BJ (cell line): ENCODE measurements around the gene LIG1. TPM values are rescaled to one million over a fixed set of nuclear protein-coding genes. Genes with fewer than 3 reads are reported as not detected.

Experiments used
- CTCF ChIA-PET: fragments of 350-600 bp; formaldehyde crosslinking; extraction: SDS; loops from one replicate; lab custom pipeline; 2021; ENCODE audit warnings: antibody characterized with exemption, inconsistent platforms; lab: Yijun Ruan, JAX
- POLR2A ChIA-PET: fragments of 300-600 bp; sonication (Branson Sonifier 250); formaldehyde crosslinking; extraction: SDS; loops from one replicate; lab custom pipeline; 2021; ENCODE audit warnings: antibody characterized with exemption; lab: Charles Lee
- DNase-seq: peaks from one replicate; pipeline ENCODE4 v3.0.0-alpha.2; 2011; ENCODE audit warnings: low read depth
- H3K27me3 ChIP-seq: 2 replicates; pipeline ENCODE4 v1.6.0; 2011; ENCODE audit warnings: low read length; ENCODE audit not compliant: control insufficient read depth, insufficient read depth
- H3K36me3 ChIP-seq: 2 replicates; pipeline ENCODE4 v1.5.1; 2011; ENCODE audit warnings: low read length; ENCODE audit not compliant: control insufficient read depth, insufficient read depth
- H3K4me3 ChIP-seq: 2 replicates; pipeline ENCODE4 v1.5.1; 2011; ENCODE audit warnings: low read depth, mild to moderate bottlenecking, control low read depth, low read length
- CTCF ChIP-seq: IDR thresholded peaks from 2 replicates; pipeline ENCODE4 v1.5.1; 2011; ENCODE audit warnings: low read depth, mild to moderate bottlenecking, control low read depth, inconsistent platforms, low read length, moderate library complexity; ENCODE audit not compliant: insufficient read depth
- polyA plus RNA-seq: library from polyadenylated mRNA; depleted of rRNA; stranded (reverse); fragments of >200 nt; gene quantifications from 2 replicates; pipeline ENCODE4 v1.2.3, GENCODE V29; 2011

The LIG1 gene
- polyA plus RNA-seq, 1 experiment = 19.5 TPM

- Histone ChIP-seq H3K36me3 (no peaks in the 10 kb centered on the region), H3K27me3 (no peaks in the 10 kb centered on the region), H3K4me3 (no peak overlapping the region)
- DNase-seq = no peak
- ChIA-PET POLR2A (interaction anchor here (0.5 to 1.2 kb wide), 2 partner anchors 10 to 47 kb away, joined by 4 read pairs; no protein-coding TSS in a partner anchor), CTCF (interaction anchor here (0.6 to 11.0 kb wide), 9 partner anchors 8 to 148 kb away, joined by 3 to 122 read pairs (median 7); no protein-coding TSS in a partner anchor)
- no peak for TF ChIP-seq CTCF
Observed at GRCh38 chr19:48111280-48111679, 58.9 kb downstream of the LIG1 start.

- ChIA-PET POLR2A (interaction anchor here (0.5 to 1.2 kb wide), 2 partner anchors 9 to 48 kb away, joined by 4 read pairs; no protein-coding TSS in a partner anchor), CTCF (interaction anchor here (0.7 to 11.0 kb wide), 12 partner anchors 9 to 147 kb away, joined by 3 to 122 read pairs (median 6); no protein-coding TSS in a partner anchor)
- no peak for TF ChIP-seq CTCF
- H3K27me3 ChIP-seq = no peaks in the 10 kb centered on the region
- H3K4me3 ChIP-seq = peak within 1 kb of the TSS; percentile 48
- H3K36me3 ChIP-seq = no peaks in the 10 kb centered on the region
- peak; percentile 71 for DNase-seq
Observed at GRCh38 chr19:48110350-48110966, 59.7 kb downstream of the LIG1 start, which contains the start of gene PLA2G4C. Gene PLA2G4C, minus strand, starts transcription at chr19:48110817. Its CDS starts 4,288 bp downstream, at chr19:48106529.

DNA sequence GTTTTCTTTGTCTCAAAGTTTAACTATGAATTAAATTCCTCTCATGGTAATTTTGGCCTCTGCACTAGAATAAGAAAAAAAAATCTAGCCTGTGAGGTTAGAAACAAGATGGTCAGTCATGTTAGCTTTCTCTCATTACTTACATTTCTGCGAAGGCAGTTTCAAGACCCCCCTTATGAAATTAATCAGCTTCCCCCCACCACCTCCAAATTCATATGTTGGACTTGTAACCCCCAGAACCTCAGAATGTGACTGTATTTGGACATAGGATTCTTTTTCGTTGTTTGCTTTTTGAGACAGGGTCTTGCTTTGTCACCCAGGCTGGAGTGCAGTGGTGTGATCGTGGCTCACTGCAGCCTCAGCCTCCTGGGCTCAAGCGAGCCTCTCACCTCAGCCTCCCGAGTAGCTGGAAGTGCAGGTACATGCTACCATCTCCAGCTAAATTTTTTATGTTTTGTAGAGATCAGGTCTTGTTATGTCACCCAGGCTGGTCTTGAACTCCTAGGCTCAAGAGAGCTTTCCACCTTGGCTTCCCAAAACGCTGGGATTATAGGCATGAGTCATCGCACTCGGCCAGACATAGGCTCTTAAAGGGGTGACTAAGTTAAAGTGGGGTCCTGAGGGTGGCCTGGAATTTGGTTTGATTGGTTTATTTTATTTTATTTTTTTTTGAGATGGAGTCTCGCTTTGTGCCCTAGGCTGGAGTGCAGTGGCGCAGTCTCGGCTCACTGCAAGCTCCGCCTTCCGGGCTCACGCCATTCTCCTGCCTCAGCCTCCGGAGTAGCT, 61.0 kb downstream of the LIG1 start:
- Histone ChIP-seq H3K27me3 (no peaks in the 10 kb centered on the region), H3K4me3 (no peak overlapping the region), H3K36me3 (no peaks in the 10 kb centered on the region)
- POLR2A ChIA-PET = no interaction called here
- CTCF ChIA-PET = interaction anchor here (1.5 to 11.0 kb wide), 7 partner anchors 10 to 146 kb away, joined by 3 to 122 read pairs (median 7); no protein-coding TSS in a partner anchor
- no peak for DNase-seq
- TF ChIP-seq CTCF = no peak

- Histone ChIP-seq H3K4me3 (no peak overlapping the region), H3K36me3 (no peaks in the 10 kb centered on the region), H3K27me3 (no peaks in the 10 kb centered on the region)
- ChIA-PET CTCF (interaction anchor here (0.6 to 11.0 kb wide), 9 partner anchors 10 to 140 kb away, joined by 3 to 122 read pairs (median 6); no protein-coding TSS in a partner anchor), POLR2A (interaction anchor here (0.6 kb wide), 1 partner anchor 66 kb away, joined by 4 read pairs; no protein-coding TSS in a partner anchor)
- no peak for TF ChIP-seq CTCF
- DNase-seq = no peak
Observed at GRCh38 chr19:48103922-48104321, 66.2 kb downstream of the LIG1 start.
